ENCODE results near the gene FALEC.

Gene FALEC

GRCh38 chr1:150511985-150512660 is 3.4 kb upstream of the FALEC start:
- DNase-seq (ENCODE audit: low read depth in 2 of 2, low spot score in 1 of 2): no peak

DNA sequence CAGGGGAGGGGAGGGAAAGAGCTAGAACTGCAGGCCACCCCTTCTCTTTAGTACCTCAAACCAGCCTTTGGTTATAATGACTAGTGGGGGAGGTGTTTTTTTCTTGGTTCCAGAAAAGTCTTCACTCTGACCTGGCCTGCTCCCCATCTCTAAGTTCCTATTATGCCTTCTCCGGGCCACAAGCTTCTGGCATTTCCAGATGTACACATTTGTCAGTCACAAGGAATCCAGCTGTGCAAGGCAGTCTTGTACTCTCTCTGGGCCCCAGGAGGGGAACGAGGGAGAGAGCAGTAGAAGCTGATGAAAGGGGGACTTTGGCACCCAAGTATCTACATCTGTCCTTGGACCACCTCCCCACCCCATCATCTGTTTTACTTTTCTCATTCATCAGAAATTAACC is 2.7 kb upstream of the FALEC start:
- no peak for DNase-seq (ENCODE audit: low read depth in 2 of 2, low spot score in 1 of 2)

GRCh38 chr1:150513351-150513791 is 2.2 kb upstream of the FALEC start:
- DNase-seq (ENCODE audit: low read depth in 2 of 2, low spot score in 1 of 2): no peak

- no peak for DNase-seq (ENCODE audit: low read depth in 2 of 2, low spot score in 1 of 2)
Measured at GRCh38 chr1:150514260-150514659, 1.3 kb upstream of the FALEC start.

DNA sequence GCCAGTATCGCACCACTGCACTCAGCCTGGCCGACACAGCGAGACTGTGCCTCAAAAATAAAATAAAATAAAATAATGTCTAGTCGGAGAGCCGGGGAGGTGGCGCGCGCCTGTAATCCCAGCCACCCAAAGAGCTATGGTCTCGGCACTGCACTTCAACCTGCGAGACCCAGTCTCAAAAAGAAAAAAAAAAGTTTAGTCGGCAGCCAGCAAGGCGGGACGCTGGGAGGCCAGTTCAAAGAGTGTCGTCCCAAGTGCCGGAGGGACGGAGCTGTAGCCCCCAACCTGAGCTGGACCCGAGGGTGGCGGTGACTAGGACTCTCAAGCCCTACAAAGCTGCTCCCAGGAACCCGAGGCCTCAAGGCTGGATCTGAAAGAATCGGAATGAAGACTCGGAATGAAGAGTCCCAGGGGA is 632 bp upstream of the FALEC start:
- no peak for DNase-seq (ENCODE audit: low read depth in 2 of 2, low spot score in 1 of 2)

- DNase-seq (ENCODE audit: low read depth in 2 of 2, low spot score in 1 of 2): no peak
Measured at GRCh38 chr1:150516050-150516591, 569 bp downstream of the FALEC start.

DNA sequence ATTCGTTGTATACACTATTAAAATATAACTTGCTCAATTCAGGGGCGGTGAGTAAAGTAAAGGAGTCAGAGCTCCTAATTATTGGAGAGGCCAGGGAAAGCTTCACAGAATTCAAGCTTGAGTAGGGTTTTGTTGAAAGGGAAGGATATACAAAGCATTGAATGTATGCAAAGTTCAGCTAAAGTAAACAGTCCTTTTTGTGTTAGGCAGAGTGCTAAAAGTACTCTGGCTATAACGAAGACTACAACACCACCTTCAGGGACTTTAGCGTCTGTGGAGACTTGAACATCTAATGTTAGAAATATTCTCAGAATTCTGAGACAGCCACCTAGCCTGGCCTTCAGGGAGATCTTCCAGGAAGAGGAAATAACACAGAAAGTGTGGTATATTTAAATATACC is 1.1 kb downstream of the FALEC start:
- no peak for DNase-seq (ENCODE audit: low read depth in 2 of 2, low spot score in 1 of 2)

DNA sequence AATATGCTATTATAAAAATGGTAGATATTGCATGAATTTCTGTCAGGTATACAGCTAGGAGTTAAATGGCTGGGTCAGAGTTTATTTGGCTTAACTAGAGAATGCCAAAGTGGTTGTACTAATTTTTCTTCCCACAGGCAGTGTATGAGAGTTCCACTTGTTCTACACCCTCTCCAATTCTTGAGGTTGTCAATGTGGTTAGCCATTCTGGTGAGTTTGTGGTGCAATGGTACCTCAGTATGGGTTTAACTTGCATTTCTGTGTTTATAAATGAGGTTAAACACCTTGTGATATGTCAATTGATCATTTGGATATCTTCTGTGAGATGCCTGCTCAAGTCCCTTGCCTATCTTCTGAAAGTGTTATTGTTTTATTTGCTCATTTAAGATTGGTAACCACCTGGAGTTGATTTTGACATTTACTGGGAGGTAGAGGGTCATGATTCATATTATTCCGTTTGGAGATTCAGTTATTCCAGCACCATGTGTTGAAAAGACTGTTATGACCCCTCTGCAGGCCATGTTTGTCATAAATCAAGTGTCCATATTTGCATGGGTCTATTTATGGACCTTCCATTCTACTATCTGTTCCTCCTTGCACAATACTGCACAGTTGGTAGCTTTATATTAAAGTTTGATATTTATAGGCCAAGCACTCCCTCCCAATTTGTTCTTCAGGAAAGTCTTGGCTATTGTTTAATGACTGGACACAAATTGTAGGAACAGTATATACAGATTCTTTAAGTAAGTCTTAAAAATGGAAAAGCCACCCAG is 5.8 kb downstream of the FALEC start:
- no peak for DNase-seq (ENCODE audit: low read depth in 2 of 2, low spot score in 1 of 2)

DNA sequence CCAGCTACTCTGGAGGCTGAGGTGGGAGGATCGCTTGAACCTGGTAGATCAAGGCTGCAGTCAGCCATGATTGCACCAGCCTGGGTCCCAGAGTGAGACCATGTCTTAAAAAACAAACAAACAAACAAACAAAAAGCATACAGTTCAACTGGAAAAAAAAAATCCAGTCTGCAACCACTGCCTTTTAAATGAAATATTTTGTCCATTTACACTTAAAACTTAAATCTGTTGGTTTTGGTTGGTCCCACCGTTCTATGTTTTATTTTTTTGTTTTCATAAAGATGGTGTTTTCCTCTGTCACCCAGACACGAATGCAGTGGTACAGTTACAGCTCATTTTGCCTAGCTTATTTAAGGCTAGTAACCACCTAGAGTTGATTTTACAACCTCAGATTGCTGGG is 9.8 kb downstream of the FALEC start:
- DNase-seq (ENCODE audit: low read depth in 2 of 2, low spot score in 1 of 2): no peak

DNA sequence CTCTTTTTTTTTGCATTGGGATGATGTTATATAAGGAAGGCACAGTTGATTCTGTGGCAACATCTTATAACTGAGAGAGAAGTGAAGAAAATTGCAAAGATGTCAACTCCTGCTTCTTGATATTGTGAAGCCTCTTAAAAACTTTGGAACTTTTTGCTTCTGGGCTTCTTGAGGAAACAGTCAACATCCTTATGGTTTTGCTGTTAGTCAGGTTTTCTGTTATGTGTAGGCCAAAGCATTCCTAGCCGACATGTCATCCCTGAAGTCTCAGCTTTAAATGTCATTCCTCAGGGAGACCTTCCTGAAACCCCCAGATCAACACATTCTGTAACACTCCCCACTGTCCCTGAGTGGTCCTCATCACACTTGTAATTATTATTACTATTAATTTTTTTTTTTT is 12.6 kb downstream of the FALEC start:
- no peak for DNase-seq (ENCODE audit: low read depth in 2 of 2, low spot score in 1 of 2)

GRCh38 chr1:150529017-150529416 is 13.5 kb downstream of the FALEC start:
- no peak for DNase-seq (ENCODE audit: low read depth in 2 of 2, low spot score in 1 of 2)

DNA sequence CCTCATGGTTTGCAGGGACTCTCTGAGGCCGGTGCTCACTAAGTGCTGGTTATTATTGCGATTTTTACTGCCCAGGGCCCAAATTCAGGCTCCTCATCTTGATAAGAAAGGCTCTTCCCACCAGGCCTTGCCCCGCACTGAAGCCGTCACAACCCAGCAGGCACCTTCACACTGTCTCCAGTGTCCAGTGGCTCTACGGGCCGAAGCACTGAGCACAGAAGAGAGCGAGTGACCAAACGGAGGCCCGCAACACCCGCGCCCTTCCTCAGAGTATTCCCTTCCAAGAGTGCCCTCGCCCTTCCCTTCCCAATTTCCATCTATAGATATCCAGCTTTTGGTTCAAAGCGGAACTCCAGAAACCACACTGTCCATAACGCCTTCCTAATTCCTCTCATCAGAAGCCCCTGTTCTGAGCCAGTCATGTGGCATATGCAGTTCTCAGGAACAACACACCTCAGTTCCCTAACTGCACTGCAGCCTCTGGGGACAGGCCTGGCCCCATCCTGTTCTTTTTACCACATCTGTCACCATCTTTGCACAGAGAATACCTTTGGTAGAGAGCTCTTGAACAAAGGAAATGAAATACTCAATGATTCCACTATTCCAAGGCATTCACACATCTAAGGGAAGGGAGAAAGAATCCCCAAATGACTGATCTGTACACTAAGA is 15.1 kb downstream of the FALEC start:
- no peak for DNase-seq (ENCODE audit: low read depth in 2 of 2, low spot score in 1 of 2)

GRCh38 chr1:150532860-150533259 is 17.3 kb downstream of the FALEC start:
- no peak for DNase-seq (ENCODE audit: low read depth in 2 of 2, low spot score in 1 of 2)

- DNase-seq (ENCODE audit: low read depth in 2 of 2, low spot score in 1 of 2): no peak
Measured at GRCh38 chr1:150534002-150534401, 18.4 kb downstream of the FALEC start.

DNA sequence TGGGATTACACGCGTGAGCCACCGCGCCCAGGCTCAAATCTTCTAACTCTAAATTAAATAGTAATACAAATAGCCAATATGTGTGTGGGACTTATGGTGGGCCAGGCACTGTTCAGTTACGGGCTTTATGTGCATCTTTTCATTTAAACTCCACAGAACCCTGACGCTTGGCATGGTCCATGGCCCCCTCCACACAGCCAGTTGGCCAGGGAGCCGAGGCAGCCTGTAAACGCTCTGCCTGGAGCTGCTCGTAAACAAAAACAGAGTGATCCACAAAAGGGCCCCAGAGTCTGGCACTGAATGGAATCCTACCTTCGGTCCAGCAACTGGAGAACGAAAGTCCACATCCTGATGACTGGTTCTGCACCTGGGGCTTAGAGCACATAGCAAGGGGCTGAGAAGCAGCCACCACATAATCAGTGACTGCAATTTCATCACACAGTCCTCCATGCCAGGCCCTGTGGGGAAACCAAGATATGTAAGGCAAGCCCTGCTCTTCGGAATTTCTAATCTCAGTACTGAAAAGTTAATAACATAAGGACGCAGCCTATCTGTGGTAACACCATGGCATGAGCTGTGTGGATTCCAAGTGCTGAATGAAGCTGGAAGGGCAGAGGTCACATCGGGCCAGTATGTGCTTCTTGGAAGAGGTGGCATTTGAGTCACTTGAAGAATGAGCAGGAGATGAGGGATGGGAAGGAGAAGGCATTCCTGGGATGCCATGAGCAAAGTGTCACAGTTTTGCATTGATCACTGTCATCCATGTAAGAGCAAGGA is 20.1 kb downstream of the FALEC start:
- DNase-seq (ENCODE audit: low read depth in 2 of 2, low spot score in 1 of 2): no peak

GRCh38 chr1:150536836-150537731 is 21.5 kb downstream of the FALEC start:
- no peak for DNase-seq (ENCODE audit: low read depth in 2 of 2, low spot score in 1 of 2)

DNA sequence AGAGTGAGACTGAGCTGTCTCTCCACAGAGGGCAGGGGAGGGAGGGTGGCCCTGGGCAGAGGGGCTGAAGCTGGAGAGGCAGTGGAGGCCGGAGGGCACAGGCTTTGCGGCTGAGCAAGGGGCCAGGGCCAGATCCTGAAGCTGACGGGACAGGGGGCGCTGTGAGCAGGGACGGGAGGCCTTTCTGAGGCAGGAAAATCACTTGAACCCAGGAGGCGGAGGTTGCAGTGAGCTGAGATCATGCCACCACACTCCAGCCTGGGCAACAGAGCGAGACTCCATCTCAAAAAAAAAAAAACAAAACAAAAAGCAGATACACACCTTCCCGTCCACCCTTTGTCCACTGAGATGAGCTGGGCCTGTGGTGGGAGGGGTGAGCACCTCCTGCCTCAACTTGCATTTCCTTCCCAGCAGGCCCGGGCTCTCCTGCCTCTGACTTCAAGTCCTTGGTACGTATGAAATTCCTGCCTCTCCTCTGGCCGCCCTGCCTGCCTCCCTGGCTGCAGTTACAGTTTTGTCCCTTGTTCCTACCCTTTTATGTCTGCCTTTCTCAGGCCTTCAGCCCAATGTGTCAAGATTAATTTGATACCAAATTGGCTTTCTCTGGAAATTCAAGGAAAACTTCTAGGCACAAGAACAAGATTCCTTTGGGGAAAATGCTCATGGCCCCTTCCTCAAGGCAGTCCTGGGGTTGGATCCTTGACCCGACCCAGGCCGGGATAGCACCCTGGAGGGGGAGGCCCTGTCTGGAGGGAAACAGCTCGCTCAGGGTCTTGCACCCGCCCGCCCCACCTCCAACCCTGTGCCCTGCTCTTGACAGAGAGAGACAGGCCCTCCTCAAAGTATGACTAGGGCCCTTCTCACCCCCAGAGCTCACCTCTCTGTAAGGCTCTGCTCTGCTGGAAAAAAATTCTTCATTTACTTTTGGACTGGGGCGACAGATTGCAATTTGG is 22.5 kb downstream of the FALEC start:
- DNase-seq (ENCODE audit: low read depth in 2 of 2, low spot score in 1 of 2): no peak

GRCh38 chr1:150543500-150544143 is 28.1 kb downstream of the FALEC start:
- DNase-seq (ENCODE audit: low read depth in 2 of 2, low spot score in 1 of 2): no peak

GRCh38 chr1:150544204-150544603 is 28.7 kb downstream of the FALEC start:
- DNase-seq (ENCODE audit: low read depth in 2 of 2, low spot score in 1 of 2): no peak
